GM12878 (cell line): ENCODE data around the gene RUNDC1. TPM values are rescaled to one million over a fixed set of nuclear protein-coding genes. Genes with fewer than 3 reads are reported as not detected.
A peak's percentile ranks its signal among the peaks of the same experiment; 100 is the strongest.

ENCODE experiments used
- ATAC-seq: fragments of 200-7000 bp; cut with Tn5 transposase; 3 replicates; pipeline ENCODE4 v1.9.1; 2020; ENCODE audit warnings: mild to moderate bottlenecking, moderate library complexity
- BruUV-seq: library from RNA; stranded (reverse); fragments of 400-500 nt; replicated peaks from 2 replicates; lab custom pipeline; 2021; lab: Mats Ljungman, UMichigan
- CTCF ChIA-PET: fragments of 300-600 bp; sonication (Branson Sonifier 250); formaldehyde crosslinking; extraction: SDS; loops from one replicate; lab custom pipeline; 2021; ENCODE audit warnings: inconsistent platforms; lab: Yijun Ruan, JAX
- POLR2A ChIA-PET: fragments of 350-600 bp; formaldehyde crosslinking; extraction: SDS; loops from one replicate; lab custom pipeline; 2021; ENCODE audit warnings: inconsistent platforms; lab: Charles Lee
- RAD21 ChIA-PET: fragments of 300-600 bp; sonication (Branson Sonifier 250); formaldehyde crosslinking; loops from one replicate; lab custom pipeline; 2023; ENCODE audit warnings: antibody characterized with exemption; ENCODE audit not compliant: unreplicated experiment; lab: Charles Lee
- SMC1A ChIA-PET: fragments of 300-600 bp; sonication (Branson Sonifier 250); formaldehyde crosslinking; loops from one replicate; lab custom pipeline; 2023; ENCODE audit not compliant: unreplicated experiment, uncharacterized antibody; lab: Charles Lee
- DNase-seq: peaks from one replicate; pipeline ENCODE4 v3.0.0-alpha.2; 2011; ENCODE audit warnings: low read depth, low spot score
- FAIRE-seq: peaks from 3 replicates; lab custom pipeline; 2011; peaks lifted over from hg19 to GRCh38; lab: Jason Lieb, UNC
- H2AFZ ChIP-seq: 2 replicates; pipeline ENCODE4 v1.6.0; 2011; ENCODE audit warnings: low read depth, low read length, control low read depth; ENCODE audit not compliant: control insufficient read depth
- H3K27ac ChIP-seq: 2 replicates; pipeline ENCODE4 v1.5.1; 2011; ENCODE audit warnings: control low read depth; ENCODE audit not compliant: control insufficient read depth, insufficient read depth
- H3K27me3 ChIP-seq, 2 experiments: replicated peaks in 1 of 2; 2 replicates each; pipeline versions ENCODE4 v1.6.0 to v1.6.1; 2011; ENCODE audit warnings: low read length in 1 of 2; ENCODE audit not compliant: control insufficient read depth in 2 of 2, insufficient read depth in 2 of 2
- H3K36me3 ChIP-seq, 2 experiments: 2 replicates each; pipeline ENCODE4 v1.5.1; 2011; ENCODE audit warnings: low read length in 1 of 2; ENCODE audit not compliant: control insufficient read depth in 2 of 2, insufficient read depth in 2 of 2
- H3K4me1 ChIP-seq: 2 replicates; pipeline ENCODE4 v1.6.1; 2011; ENCODE audit warnings: mild to moderate bottlenecking, low read length, moderate library complexity, mixed read lengths; ENCODE audit not compliant: control insufficient read depth, insufficient read depth
- H3K4me2 ChIP-seq: 2 replicates; pipeline ENCODE4 v1.6.0; 2011; ENCODE audit warnings: control low read depth; ENCODE audit not compliant: control insufficient read depth, insufficient read depth
- H3K4me3 ChIP-seq: fragments of 200-600 bp; sonication (generic); 2 replicates; pipeline ENCODE4 v1.5.1; 2016
- H3K79me2 ChIP-seq: 2 replicates; pipeline ENCODE4 v1.6.0; 2011; ENCODE audit warnings: low read length; ENCODE audit not compliant: control insufficient read depth, insufficient read depth
- H3K9ac ChIP-seq: 2 replicates; pipeline ENCODE4 v1.8.0; 2011; ENCODE audit warnings: low read length, control low read depth, mixed read lengths; ENCODE audit not compliant: control insufficient read depth, insufficient read depth
- H3K9me3 ChIP-seq: replicated peaks from 3 replicates; pipeline ENCODE4 v1.5.1; 2011; ENCODE audit warnings: mild to moderate bottlenecking, low read length; ENCODE audit not compliant: control insufficient read depth, insufficient read depth
- H4K20me1 ChIP-seq: 2 replicates; pipeline ENCODE4 v1.6.0; 2011; ENCODE audit not compliant: control insufficient read depth, insufficient read depth
- ETV6 ChIP-seq, 2 experiments: fragments of 450-650 bp in 1 of 2; IDR thresholded peaks in 1 of 2; conservative IDR thresholded peaks in 1 of 2; 2 replicates each; pipeline ENCODE4 v1.6.1; 2014; ENCODE audit warnings: antibody characterized with exemption in 1 of 2, borderline replicate concordance in 1 of 2, low read depth in 1 of 2, mild to moderate bottlenecking in 1 of 2, moderate library complexity in 1 of 2
- GATAD2B ChIP-seq: fragments of 450-650 bp; conservative IDR thresholded peaks from 2 replicates; pipeline ENCODE4 v1.6.1; 2017; ENCODE audit warnings: low read depth, mild to moderate bottlenecking, moderate library complexity
- LARP7 ChIP-seq: fragments of 450-650 bp; IDR thresholded peaks from 2 replicates; pipeline ENCODE4 v1.6.1; 2017; ENCODE audit warnings: mild to moderate bottlenecking
- MYB ChIP-seq: fragments of 150-350 bp; IDR thresholded peaks from 2 replicates; pipeline ENCODE4 v1.6.1; 2014; ENCODE audit warnings: mild to moderate bottlenecking, low read depth, low read length, borderline replicate concordance
- NR2F1 ChIP-seq: fragments of 450-650 bp; conservative IDR thresholded peaks from 2 replicates; pipeline ENCODE4 v1.6.1; 2017; ENCODE audit warnings: mild to moderate bottlenecking
- POLR2A ChIP-seq: IDR thresholded peaks from 2 replicates; pipeline ENCODE4 v1.6.1; 2011; ENCODE audit warnings: low read depth, mild to moderate bottlenecking, low read length
- ZSCAN29 ChIP-seq: fragments of 450-650 bp; IDR thresholded peaks from 2 replicates; pipeline ENCODE4 v1.6.1; 2017; ENCODE audit warnings: mild to moderate bottlenecking, moderate library complexity
- ZZZ3 ChIP-seq: IDR thresholded peaks from 2 replicates; pipeline ENCODE4 v1.6.1; 2011; ENCODE audit warnings: low read depth; ENCODE audit not compliant: control insufficient read depth, insufficient read length
- WGBS: methylation state at CpG from one replicate; pipeline ENCODE4 v1.1.6; 2016; ENCODE audit warnings: low lambda C conversion rate; ENCODE audit not compliant: insufficient replicate concordance, insufficient coverage; ENCODE audit errors: missing lambda C conversion rate; 5-methylcytosine and 5-hydroxymethylcytosine counted together
- in situ Hi-C: fragments of 300-500 bp; cut with MboI; formaldehyde crosslinking; loops from 9 replicates; pipeline ENCODE4 v1.14.3; 2018; ENCODE audit warnings: mixed read lengths
- intact Hi-C: fragments of 100-400 bp; cut with micrococcal nuclease; formaldehyde crosslinking; loops from one replicate; pipeline ENCODE4 v1.14.2; 2022; ENCODE audit not compliant: unreplicated experiment
- polyA plus RNA-seq, 11 experiments: library from polyadenylated mRNA; depleted of rRNA in 4 of 11; unstranded in 6 of 11; stranded (reverse) in 5 of 11; fragments of >200 nt; fragmentation: Nextera tagmentation in 4 of 11; fragmentation: Illumina TruSeq in 1 of 11; extraction: Ambion mirVana in 4 of 11; extraction: Trizol in 1 of 11; gene quantifications; 1 replicate in 1 of 11; 2 replicates in 10 of 11; pipeline versions ENCODE4 v1.2.1 to v1.2.3, GENCODE V29; 2011 to 2016; ENCODE audit warnings: inconsistent platforms in 2 of 11, missing spikeins in 2 of 11, low read depth in 1 of 11
- total RNA-seq, 4 experiments: library from RNA; depleted of rRNA in 3 of 4; stranded (reverse); fragments of >200 nt in 3 of 4; fragmentation: Illumina TruSeq in 1 of 4; extraction: Trizol in 1 of 4; gene quantifications; 2 replicates each; pipeline versions ENCODE4 v1.2.1 to v1.2.3, GENCODE V29; 2013 to 2021
- TF ChIP-seq, protein P1 (sequence below): IDR thresholded peaks from 2 replicates; pipeline ENCODE4 v1.6.1; 2012; ENCODE audit warnings: low read depth, low read length, improper control_type of control experiment
- TF ChIP-seq, protein P2 (sequence below): IDR thresholded peaks from 2 replicates; pipeline ENCODE4 v1.6.1; 2012; ENCODE audit warnings: low read depth, low read length, improper control_type of control experiment
- TF ChIP-seq, protein P3 (sequence below): IDR thresholded peaks from 2 replicates; pipeline ENCODE4 v1.6.1; 2012; ENCODE audit warnings: low read length, inconsistent platforms
- TF ChIP-seq, protein P4 (sequence below): fragments of 450-650 bp; IDR thresholded peaks from 2 replicates; pipeline ENCODE4 v1.6.1; 2017; ENCODE audit warnings: mild to moderate bottlenecking, moderate library complexity

The RUNDC1 gene
- total and polyA plus RNA-seq, 10 of the 15 experiments (the other 5 are each of a cell fraction or from before 2014, with no cell fraction given) = 2.9 to 15.6 (median 8.2) TPM

DNA sequence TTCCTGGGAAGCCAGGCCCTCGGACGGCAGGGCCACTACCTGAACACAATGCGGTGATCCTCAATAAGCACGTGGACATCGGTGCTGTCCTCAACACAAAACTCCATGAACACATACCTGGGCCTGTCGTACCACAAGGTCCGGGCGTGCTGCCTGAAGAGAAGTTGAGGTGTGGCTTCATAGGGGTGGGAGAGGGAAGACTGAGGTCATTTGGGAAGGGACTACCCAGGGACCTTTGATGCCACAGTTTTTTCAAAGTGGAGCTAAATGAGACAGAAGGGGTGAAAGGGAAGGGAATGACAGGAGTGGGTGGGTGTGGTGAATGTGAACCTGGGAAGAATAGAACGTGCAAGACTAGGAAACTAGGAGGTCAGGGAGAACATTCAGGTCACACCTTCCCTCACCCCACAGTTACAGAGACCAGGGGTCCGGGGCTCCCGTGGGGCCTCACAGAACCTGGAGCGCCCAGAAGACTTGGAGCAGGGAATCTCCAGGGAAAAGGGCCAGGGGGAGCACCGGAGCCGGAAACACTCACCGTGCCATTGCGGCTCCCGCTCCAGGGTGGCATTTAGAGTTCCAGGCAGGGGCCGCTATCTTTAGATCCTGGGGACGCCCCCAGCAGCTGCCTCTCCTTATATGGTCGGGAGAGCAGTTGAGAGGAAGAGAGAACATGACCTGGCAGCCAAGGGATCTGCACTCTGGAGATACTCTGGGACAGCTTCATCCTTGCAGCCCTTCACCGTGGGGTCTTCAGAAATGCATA lies 673 bp upstream of the RUNDC1 start, which contains the start of gene PTGES3L (continued):
- TF ChIP-seq, protein P1, sequence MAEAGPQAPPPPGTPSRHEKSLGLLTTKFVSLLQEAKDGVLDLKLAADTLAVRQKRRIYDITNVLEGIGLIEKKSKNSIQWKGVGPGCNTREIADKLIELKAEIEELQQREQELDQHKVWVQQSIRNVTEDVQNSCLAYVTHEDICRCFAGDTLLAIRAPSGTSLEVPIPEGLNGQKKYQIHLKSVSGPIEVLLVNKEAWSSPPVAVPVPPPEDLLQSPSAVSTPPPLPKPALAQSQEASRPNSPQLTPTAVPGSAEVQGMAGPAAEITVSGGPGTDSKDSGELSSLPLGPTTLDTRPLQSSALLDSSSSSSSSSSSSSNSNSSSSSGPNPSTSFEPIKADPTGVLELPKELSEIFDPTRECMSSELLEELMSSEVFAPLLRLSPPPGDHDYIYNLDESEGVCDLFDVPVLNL = no peak

DNA sequence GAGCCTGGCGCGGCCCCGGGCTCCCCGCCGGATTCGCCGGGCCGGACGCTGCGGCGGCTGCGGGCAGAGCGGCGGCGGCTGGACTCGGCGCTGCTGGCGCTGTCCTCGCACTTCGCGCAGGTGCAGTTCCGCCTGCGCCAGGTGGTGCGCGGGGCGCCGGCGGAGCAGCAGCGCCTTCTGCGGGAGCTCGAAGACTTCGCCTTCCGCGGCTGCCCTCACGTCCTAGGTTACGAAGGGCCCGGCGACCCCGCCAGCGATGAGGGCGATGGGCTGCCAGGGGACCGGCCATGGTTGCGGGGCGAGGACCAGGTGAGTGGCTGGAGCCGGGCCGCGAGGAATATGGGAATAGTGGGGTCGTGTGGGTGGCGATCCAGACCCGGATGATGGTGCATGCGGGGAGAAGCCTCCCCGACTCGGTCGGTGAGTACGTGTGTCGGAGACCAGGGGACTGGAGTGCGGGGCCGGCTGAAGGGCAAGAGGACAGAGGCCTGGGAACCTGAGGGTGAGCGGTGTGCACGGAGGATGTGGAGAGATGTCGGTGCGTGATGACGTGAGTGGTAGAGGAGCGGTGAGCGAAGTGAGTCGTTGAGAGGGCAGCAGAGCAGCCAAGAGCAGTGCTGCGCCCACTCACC lies 517 bp downstream of the RUNDC1 start:
- Histone ChIP-seq H3K4me1 (peaks cover 16% of the 10 kb centered on the region), H4K20me1 (no peaks in the 10 kb centered on the region), H3K27ac (peak overlapping the region; percentile 85), H2AFZ (peak overlapping the region; percentile 98), H3K79me2 (peaks cover 34% of the 10 kb centered on the region), H3K27me3 (no peaks in the 10 kb centered on the region), H3K4me3 (peak overlapping the region; percentile 94), H3K9ac (peak overlapping the region; percentile 82), H3K36me3 (no peaks in the 10 kb centered on the region), H3K4me2 (peak overlapping the region; percentile 99), H3K9me3 (no peaks in the 10 kb centered on the region)
- ChIA-PET POLR2A (interaction anchor here (0.6 to 2.2 kb wide), 2 partner anchors 13 to 17 kb away, joined by 3 to 11 read pairs; partner anchors contain the start of gene RPL27), SMC1A (interaction anchor here (1.4 kb wide), 1 partner anchor 17 kb away, joined by 6 read pairs; the partner anchor contains the start of gene RPL27), RAD21 (no interaction called here), CTCF (interaction anchor here (1.7 to 4.6 kb wide), 2 partner anchors 17 to 160 kb away, joined by 4 to 23 read pairs; partner anchors contain the start of gene RPL27)
- DNase-seq (peak; percentile 24), FAIRE-seq (no peak), ATAC-seq (peak; percentile 75)
- BruUV-seq = TSS peak; percentile 83
- in situ Hi-C loops (no loop called here), intact Hi-C loops (loop anchor here (1.0 kb wide), 1 partner anchor 17 kb away; the partner anchor contains the start of gene RPL27)
- 1% methylated on average over 58 of the region's 67 CpGs for WGBS
- TF ChIP-seq, protein P2, sequence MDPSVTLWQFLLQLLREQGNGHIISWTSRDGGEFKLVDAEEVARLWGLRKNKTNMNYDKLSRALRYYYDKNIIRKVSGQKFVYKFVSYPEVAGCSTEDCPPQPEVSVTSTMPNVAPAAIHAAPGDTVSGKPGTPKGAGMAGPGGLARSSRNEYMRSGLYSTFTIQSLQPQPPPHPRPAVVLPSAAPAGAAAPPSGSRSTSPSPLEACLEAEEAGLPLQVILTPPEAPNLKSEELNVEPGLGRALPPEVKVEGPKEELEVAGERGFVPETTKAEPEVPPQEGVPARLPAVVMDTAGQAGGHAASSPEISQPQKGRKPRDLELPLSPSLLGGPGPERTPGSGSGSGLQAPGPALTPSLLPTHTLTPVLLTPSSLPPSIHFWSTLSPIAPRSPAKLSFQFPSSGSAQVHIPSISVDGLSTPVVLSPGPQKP = no peak
- TF ChIP-seq, protein P3, sequence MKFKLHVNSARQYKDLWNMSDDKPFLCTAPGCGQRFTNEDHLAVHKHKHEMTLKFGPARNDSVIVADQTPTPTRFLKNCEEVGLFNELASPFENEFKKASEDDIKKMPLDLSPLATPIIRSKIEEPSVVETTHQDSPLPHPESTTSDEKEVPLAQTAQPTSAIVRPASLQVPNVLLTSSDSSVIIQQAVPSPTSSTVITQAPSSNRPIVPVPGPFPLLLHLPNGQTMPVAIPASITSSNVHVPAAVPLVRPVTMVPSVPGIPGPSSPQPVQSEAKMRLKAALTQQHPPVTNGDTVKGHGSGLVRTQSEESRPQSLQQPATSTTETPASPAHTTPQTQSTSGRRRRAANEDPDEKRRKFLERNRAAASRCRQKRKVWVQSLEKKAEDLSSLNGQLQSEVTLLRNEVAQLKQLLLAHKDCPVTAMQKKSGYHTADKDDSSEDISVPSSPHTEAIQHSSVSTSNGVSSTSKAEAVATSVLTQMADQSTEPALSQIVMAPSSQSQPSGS = no peak
- TF ChIP-seq POLR2A (peak; percentile 75), ZSCAN29 (peak; percentile 83), NR2F1 (0 out of 2 replicates have a peak, but pooled peaks have one; percentile 23), ZZZ3 (no peak), ETV6 (conservative IDR thresholded peaks at IDR 0.05 in 1 of 2, IDR thresholded peaks at IDR 0.05 in 1 of 2; ENCODE audit: borderline replicate concordance in 1 of 2, low read depth in 1 of 2) (no peak), GATAD2B (peak; percentile 75; the same call in 1 of the 2 replicates), LARP7 (peak; percentile 98; the same call in 1 of the 2 replicates), MYB (no peak)
- TF ChIP-seq, protein P4, sequence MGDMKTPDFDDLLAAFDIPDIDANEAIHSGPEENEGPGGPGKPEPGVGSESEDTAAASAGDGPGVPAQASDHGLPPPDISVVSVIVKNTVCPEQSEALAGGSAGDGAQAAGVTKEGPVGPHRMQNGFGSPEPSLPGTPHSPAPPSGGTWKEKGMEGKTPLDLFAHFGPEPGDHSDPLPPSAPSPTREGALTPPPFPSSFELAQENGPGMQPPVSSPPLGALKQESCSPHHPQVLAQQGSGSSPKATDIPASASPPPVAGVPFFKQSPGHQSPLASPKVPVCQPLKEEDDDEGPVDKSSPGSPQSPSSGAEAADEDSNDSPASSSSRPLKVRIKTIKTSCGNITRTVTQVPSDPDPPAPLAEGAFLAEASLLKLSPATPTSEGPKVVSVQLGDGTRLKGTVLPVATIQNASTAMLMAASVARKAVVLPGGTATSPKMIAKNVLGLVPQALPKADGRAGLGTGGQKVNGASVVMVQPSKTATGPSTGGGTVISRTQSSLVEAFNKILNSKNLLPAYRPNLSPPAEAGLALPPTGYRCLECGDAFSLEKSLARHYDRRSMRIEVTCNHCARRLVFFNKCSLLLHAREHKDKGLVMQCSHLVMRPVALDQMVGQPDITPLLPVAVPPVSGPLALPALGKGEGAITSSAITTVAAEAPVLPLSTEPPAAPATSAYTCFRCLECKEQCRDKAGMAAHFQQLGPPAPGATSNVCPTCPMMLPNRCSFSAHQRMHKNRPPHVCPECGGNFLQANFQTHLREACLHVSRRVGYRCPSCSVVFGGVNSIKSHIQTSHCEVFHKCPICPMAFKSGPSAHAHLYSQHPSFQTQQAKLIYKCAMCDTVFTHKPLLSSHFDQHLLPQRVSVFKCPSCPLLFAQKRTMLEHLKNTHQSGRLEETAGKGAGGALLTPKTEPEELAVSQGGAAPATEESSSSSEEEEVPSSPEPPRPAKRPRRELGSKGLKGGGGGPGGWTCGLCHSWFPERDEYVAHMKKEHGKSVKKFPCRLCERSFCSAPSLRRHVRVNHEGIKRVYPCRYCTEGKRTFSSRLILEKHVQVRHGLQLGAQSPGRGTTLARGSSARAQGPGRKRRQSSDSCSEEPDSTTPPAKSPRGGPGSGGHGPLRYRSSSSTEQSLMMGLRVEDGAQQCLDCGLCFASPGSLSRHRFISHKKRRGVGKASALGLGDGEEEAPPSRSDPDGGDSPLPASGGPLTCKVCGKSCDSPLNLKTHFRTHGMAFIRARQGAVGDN = peak; percentile 13; the same call in 1 of the 2 replicates
